ENCODE results near the gene PPP1R13L. TPM values are rescaled to one million over a fixed set of nuclear protein-coding genes. Genes with fewer than 3 reads are reported as not detected.

Gene PPP1R13L
- total and polyA plus RNA-seq, 2 of the 8 experiments (the other 6 are each of a cell fraction or from before 2014, with no cell fraction given), result 9.1 to 15.3 TPM

DNA sequence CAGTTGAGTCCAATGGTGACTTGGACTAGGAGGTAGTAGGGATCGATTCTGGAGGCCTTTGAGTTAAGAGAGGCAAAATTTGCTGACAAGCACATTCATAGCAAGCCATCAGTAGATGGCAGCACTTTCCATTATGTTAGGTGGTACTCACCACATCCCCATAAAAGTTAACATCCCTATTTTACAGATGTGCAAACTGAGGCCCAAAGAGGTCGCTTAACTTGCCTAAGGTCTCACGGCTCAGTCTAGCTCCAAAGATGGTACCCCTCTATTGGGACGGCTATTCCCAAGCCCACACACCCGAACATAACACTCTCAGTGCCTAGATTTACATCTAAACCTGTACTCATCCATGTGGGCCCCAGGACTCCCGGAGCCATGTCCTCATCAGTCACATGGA lies 41.4 kb upstream of the PPP1R13L start (continued):
- TF ChIP-seq CHD7 (IDR thresholded peaks at IDR 0.05; ENCODE audit: insufficient replicate concordance, low read length) (no peak), RAD21 (IDR thresholded peaks at IDR 0.05 in 1 of 2, conservative IDR thresholded peaks at IDR 0.05 in 1 of 2; ENCODE audit: low read depth in 2 of 2, low read length in 2 of 2) (peak; percentile 37 to 44), BCL11A (IDR thresholded peaks at IDR 0.05; ENCODE audit: low read depth in 2 of 2, low read length in 2 of 2) (no peak), TAF1 (IDR thresholded peaks at IDR 0.05; ENCODE audit: low read depth, low read length) (no peak), PHF8 (conservative IDR thresholded peaks at IDR 0.05; ENCODE audit: low read depth, low read length) (no peak), KDM1A (IDR thresholded peaks at IDR 0.05; ENCODE audit: borderline replicate concordance, low read length) (peak; percentile 98), CEBPB (IDR thresholded peaks at IDR 0.05; ENCODE audit: low read depth, low read length) (no peak), EP300 (IDR thresholded peaks at IDR 0.05; ENCODE audit: borderline replicate concordance in 1 of 2, low read depth in 2 of 2, low read length in 2 of 2) (no peak)
